Measurements from ENCODE around the gene PLEKHM3.

PLEKHM3 gene

DNA sequence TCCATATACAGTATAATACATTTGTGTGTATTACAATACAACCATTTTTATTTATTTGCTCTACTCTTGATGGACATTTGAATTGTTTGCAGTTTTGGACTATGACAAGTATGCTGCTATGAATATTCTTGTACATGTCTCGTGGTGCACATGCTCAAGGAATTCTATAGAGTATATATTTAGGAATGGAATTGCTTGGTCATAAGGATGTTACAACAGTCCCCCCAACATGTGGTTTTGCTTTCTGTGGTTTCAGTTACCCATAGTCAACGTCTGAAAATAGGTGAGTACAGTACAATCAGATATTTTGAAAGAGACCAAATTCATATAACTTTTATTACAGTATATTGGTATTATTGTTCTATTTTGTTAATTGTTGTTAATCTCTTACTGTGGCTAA, 24.1 kb upstream of the PLEKHM3 start:
- H3K27me3 ChIP-seq (ENCODE audit: control insufficient read depth, insufficient read depth, low read length): no peaks in the 10 kb centered on the region
- no peaks in the 10 kb centered on the region for H3K9me3 ChIP-seq (ENCODE audit: control insufficient read depth, low read depth, low read length)
- H3K36me3 ChIP-seq (ENCODE audit: control insufficient read depth, low read depth, low read length): no peaks in the 10 kb centered on the region
- H3K9ac ChIP-seq (ENCODE audit: low read length): no peak overlapping the region
- H3K4me1 ChIP-seq (ENCODE audit: control insufficient read depth, low read depth, low read length): peaks cover under 1% of the 10 kb centered on the region
- no peak overlapping the region for H3K4me3 ChIP-seq (ENCODE audit: low read length)
- H3K27ac ChIP-seq (ENCODE audit: low read length): no peak overlapping the region

DNA sequence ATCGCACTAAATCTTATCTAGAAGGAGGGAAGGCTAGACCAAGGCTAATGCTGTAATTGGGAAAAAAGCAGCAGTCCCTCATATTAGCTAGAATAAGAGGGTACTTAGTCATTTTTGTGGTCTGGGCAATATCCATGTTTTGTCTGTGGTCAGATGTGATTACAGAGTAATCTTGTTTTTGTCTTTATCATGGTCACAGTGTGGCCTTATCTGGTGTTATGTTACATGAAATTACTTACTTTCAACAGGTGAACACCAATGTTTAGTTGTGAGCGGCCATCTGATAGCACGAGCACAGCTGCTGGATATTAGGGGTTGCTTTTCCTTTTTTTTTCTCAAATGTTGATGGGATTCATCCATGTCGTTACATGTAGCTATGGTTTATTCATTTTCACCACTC, 23.7 kb upstream of the PLEKHM3 start:
- H3K9me3 ChIP-seq (ENCODE audit: control insufficient read depth, low read depth, low read length): no peaks in the 10 kb centered on the region
- no peak overlapping the region for H3K27ac ChIP-seq (ENCODE audit: low read length)
- H3K9ac ChIP-seq (ENCODE audit: low read length): no peak overlapping the region
- no peak overlapping the region for H3K4me3 ChIP-seq (ENCODE audit: low read length)
- H3K36me3 ChIP-seq (ENCODE audit: control insufficient read depth, low read depth, low read length): no peaks in the 10 kb centered on the region
- peaks cover 4% of the 10 kb centered on the region for H3K4me1 ChIP-seq (ENCODE audit: control insufficient read depth, low read depth, low read length)
- H3K27me3 ChIP-seq (ENCODE audit: control insufficient read depth, insufficient read depth, low read length): no peaks in the 10 kb centered on the region

DNA sequence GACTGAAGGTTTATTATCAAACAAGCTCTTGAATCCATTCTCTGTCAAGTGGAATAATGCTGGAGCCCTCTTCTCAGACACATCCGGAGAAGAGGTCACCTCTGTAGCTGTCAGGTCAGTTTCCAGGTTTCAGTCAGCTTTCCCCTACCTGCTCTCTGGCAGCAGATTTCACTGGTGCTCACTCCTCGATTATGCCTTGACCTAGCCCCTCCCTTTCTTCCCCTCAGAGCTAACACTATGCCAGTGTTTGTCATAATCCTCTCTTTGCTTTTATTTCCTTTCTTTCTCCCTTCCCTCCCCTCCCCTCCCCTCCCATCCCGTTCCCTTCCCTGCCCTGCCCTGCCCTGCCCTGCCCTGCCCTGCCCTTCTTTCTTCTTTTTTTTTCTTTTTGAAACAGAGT, 22.5 kb upstream of the PLEKHM3 start:
- Histone ChIP-seq H3K36me3 (ENCODE audit: control insufficient read depth, low read depth, low read length) (no peaks in the 10 kb centered on the region), H3K9ac (ENCODE audit: low read length) (no peak overlapping the region), H3K27ac (ENCODE audit: low read length) (no peak overlapping the region), H3K9me3 (ENCODE audit: control insufficient read depth, low read depth, low read length) (no peaks in the 10 kb centered on the region), H3K27me3 (ENCODE audit: control insufficient read depth, insufficient read depth, low read length) (peaks cover 4% of the 10 kb centered on the region), H3K4me3 (ENCODE audit: low read length) (no peak overlapping the region), H3K4me1 (ENCODE audit: control insufficient read depth, low read depth, low read length) (peaks cover 8% of the 10 kb centered on the region)

DNA sequence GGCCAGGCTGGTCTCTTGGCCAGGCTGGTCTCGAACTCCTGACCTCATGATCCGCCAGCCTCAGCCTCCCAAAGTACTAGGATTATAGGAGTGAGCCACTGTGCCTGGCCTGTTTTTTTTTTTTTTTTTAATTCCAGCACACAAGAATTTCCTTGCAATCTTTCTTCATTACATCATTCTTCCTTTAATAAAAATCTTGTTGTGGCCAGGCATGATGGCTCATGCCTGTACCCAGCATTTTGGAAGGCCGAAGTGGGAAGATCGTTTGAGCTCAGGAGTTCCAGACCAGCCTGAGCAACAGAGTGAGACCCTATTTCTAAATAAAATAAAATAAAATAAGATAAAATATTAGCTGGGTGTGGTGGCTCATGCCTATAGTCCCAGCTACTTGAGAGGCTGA, 21.4 kb upstream of the PLEKHM3 start:
- Histone ChIP-seq H3K36me3 (ENCODE audit: control insufficient read depth, low read depth, low read length) (no peaks in the 10 kb centered on the region), H3K4me1 (ENCODE audit: control insufficient read depth, low read depth, low read length) (peaks cover 10% of the 10 kb centered on the region), H3K9me3 (ENCODE audit: control insufficient read depth, low read depth, low read length) (no peaks in the 10 kb centered on the region), H3K9ac (ENCODE audit: low read length) (no peak overlapping the region), H3K4me3 (ENCODE audit: low read length) (no peak overlapping the region), H3K27ac (ENCODE audit: low read length) (no peak overlapping the region), H3K27me3 (ENCODE audit: control insufficient read depth, insufficient read depth, low read length) (peaks cover 6% of the 10 kb centered on the region)

DNA sequence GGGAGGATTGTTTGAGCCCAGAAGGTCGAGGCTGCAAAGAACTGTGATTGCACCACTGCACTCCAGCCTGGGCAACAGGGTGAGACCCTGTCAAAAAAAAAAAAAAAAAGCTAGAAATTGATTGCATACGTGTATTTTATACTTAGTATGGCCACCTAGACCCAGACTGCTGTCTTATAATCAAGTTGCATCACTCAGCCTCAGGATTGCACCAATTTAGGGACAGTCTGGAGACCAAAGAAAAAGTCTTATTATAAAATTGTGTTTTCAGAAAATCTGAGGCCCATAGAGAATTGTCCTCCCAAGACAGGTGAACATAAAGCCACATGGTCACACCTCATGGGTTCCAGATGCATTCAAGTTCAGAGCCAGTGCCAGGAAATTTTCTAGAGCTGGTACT, 17.1 kb upstream of the PLEKHM3 start:
- no peaks in the 10 kb centered on the region for H3K9me3 ChIP-seq (ENCODE audit: control insufficient read depth, low read depth, low read length)
- no peaks in the 10 kb centered on the region for H3K36me3 ChIP-seq (ENCODE audit: control insufficient read depth, low read depth, low read length)
- H3K27ac ChIP-seq (ENCODE audit: low read length): no peak overlapping the region
- H3K4me1 ChIP-seq (ENCODE audit: control insufficient read depth, low read depth, low read length): peaks cover 10% of the 10 kb centered on the region
- no peak overlapping the region for H3K4me3 ChIP-seq (ENCODE audit: low read length)
- H3K27me3 ChIP-seq (ENCODE audit: control insufficient read depth, insufficient read depth, low read length): peaks cover 6% of the 10 kb centered on the region
- no peak overlapping the region for H3K9ac ChIP-seq (ENCODE audit: low read length)

DNA sequence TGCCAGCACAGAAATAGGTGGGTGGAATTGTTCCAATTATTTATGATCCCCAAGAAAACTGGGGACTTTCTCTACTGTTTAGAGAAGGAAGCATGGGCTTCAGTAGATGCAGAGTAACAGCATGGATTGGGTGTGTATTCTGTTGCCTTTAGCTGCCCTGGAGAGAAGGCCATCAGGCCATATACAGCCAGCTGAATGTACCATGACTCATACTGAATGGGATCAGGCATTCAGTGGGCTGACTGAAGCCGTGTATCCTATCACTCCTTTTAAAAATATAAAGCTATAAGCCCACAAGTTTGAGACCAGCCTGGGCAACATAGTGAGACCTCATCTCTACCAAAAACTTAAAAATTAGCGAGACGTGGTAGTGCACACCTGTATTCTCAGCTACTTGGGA, 16.7 kb upstream of the PLEKHM3 start:
- H3K9me3 ChIP-seq (ENCODE audit: control insufficient read depth, low read depth, low read length): no peaks in the 10 kb centered on the region
- peaks cover 6% of the 10 kb centered on the region for H3K27me3 ChIP-seq (ENCODE audit: control insufficient read depth, insufficient read depth, low read length)
- H3K4me1 ChIP-seq (ENCODE audit: control insufficient read depth, low read depth, low read length): peaks cover 10% of the 10 kb centered on the region
- no peak overlapping the region for H3K27ac ChIP-seq (ENCODE audit: low read length)
- no peak overlapping the region for H3K4me3 ChIP-seq (ENCODE audit: low read length)
- H3K9ac ChIP-seq (ENCODE audit: low read length): no peak overlapping the region
- H3K36me3 ChIP-seq (ENCODE audit: control insufficient read depth, low read depth, low read length): no peaks in the 10 kb centered on the region

DNA sequence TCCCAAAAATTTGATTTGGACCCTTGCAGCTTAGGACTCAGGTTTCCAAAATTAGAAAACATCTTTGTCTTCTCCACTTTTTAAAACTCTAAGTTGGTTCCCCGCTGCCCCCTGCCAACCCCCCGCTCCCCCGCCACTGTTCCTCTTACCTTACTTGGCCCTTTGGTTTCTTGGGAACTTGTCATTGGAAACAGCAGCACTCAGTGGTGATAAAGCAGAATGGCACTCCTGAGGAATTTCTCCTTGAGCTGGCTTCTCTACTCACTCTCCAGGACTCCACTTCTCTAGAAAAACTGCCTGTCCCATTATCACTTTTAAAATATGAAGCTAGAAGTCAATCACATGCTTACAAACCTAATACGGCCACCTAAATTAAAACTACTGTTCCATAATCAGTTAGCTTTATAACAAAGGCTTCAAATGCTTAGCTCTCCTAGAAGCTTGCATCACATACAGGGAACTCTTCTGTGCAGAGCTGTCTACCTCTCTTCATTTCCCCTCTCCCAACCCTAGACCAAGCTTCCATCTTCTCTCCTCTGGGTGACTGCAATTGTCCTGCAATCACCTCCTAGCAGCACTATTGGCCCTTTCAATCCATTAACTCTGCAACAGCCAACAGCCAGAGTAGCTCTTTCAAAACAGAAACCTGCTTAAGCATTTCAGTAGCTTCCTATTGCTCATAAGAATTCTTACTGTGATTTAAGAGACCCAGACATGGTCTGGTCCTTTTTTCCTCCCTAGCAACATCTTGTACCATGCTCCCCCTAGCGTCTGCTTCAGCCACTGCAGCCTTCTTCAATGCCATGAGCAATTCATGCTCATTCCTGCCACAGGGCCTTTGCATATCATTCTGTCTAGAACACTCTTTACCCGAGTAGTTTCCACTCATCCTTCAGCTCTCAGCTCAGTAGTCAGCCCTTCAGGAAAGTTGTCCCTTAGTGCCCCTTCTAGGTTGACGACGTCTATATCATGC, 15.2 kb upstream of the PLEKHM3 start:
- Histone ChIP-seq H3K27me3 (ENCODE audit: control insufficient read depth, insufficient read depth, low read length) (peaks cover 6% of the 10 kb centered on the region), H3K36me3 (ENCODE audit: control insufficient read depth, low read depth, low read length) (no peaks in the 10 kb centered on the region), H3K4me3 (ENCODE audit: low read length) (no peak overlapping the region), H3K27ac (ENCODE audit: low read length) (no peak overlapping the region), H3K9me3 (ENCODE audit: control insufficient read depth, low read depth, low read length) (no peaks in the 10 kb centered on the region), H3K4me1 (ENCODE audit: control insufficient read depth, low read depth, low read length) (peaks cover 10% of the 10 kb centered on the region), H3K9ac (ENCODE audit: low read length) (no peak overlapping the region)

DNA sequence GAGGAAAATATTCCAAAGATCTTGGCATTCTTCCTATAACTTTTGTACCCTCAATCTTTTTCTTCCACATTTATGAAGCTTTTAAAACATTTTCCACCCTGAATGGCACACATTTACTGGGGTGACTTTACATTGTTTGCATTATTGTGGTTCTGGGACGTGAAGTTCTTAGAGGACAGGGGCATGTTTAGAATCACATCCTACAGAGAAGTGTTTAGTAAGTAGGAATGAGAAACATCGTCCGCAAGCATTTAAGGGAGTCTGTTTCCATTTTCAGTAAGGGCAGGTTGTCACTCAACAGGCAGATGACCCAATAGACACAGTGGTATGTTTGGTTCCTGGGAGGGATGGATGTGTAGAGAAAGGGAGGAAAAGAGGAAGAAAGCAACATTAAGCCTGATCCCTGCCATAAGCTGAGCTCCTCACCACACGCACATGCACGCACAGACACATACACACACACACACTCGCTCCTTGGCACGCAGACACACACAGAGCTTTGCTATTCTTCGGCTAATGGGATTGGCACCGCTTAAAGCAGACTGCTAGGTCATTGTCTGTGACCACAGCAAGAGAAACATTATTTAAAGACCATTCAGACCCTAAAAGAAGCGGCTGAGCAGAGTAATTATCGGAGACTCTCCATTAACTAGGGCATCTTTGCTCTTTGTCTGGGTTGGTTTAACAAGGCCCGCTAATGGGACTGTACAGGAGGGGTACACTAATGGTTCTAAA, 14.2 kb upstream of the PLEKHM3 start:
- H3K36me3 ChIP-seq (ENCODE audit: control insufficient read depth, low read depth, low read length): no peaks in the 10 kb centered on the region
- no peak overlapping the region for H3K9ac ChIP-seq (ENCODE audit: low read length)
- peaks cover 6% of the 10 kb centered on the region for H3K27me3 ChIP-seq (ENCODE audit: control insufficient read depth, insufficient read depth, low read length)
- H3K9me3 ChIP-seq (ENCODE audit: control insufficient read depth, low read depth, low read length): no peaks in the 10 kb centered on the region
- peaks cover 10% of the 10 kb centered on the region for H3K4me1 ChIP-seq (ENCODE audit: control insufficient read depth, low read depth, low read length)
- no peak overlapping the region for H3K27ac ChIP-seq (ENCODE audit: low read length)
- H3K4me3 ChIP-seq (ENCODE audit: low read length): no peak overlapping the region

DNA sequence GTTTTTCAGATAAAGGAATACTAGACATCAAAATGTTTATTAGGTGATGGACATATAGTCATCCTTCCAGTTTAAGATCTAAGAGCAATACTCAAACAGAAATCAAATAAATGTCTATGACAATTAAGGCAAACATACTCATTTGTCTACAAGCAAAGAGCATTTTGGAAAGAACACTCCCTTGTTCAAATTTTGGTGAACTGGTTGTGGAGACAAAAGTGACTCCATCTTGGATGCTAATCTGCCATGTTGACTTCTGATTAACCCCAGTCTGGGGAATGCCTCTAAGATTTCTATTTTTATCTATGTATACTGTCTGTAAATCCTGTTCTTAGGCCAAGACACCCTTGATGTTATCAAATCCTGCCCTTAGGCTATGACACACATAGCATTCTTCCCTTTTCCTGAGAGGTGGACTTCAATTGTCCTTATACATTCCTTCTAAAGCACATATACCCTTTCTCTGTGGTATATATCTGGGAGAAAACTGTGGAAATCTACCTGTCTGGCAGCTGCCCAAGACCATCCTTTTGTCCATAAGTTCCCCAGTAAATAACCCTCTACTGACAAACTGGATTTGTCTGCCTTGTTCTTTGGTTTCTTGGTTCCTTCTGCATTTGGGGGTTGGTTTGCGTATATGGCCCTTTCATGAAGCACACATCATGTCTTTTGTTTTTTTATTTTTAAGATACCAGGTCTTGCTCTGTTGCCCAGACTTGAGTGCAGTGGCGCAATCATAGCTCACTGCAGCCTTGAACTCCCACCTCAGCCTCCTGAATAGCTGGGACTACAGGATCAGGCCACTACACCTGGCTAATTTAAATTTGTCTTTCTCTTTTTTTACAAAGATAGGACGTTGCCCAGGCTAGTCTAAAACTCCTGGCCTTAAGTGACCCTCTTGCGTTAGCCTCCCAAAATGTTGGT, 12.5 kb upstream of the PLEKHM3 start:
- Histone ChIP-seq H3K4me3 (ENCODE audit: low read length) (no peak overlapping the region), H3K36me3 (ENCODE audit: control insufficient read depth, low read depth, low read length) (no peaks in the 10 kb centered on the region), H3K4me1 (ENCODE audit: control insufficient read depth, low read depth, low read length) (peaks cover 1% of the 10 kb centered on the region), H3K9ac (ENCODE audit: low read length) (no peak overlapping the region), H3K9me3 (ENCODE audit: control insufficient read depth, low read depth, low read length) (no peaks in the 10 kb centered on the region), H3K27ac (ENCODE audit: low read length) (no peak overlapping the region), H3K27me3 (ENCODE audit: control insufficient read depth, insufficient read depth, low read length) (peaks cover 2% of the 10 kb centered on the region)

DNA sequence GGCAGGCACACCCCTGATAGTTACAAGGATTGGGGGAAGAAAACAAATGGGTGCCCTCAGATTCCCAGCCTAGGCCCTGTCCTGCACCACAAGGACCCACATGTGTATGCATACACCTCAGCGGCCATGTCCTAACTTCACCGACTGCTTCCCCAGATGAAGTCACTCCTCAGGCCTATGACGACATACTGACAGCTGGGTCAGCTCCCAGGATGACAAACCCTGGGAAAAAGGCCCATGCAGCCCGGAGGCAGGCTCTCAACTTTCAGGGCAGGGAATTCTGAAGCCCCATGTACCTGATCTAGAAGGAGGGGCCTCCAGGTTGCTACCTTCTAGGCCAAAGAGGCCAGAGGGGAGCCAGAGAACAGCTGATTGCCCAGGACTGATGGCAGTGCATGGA, 11.0 kb upstream of the PLEKHM3 start:
- Histone ChIP-seq H3K36me3 (ENCODE audit: control insufficient read depth, low read depth, low read length) (no peaks in the 10 kb centered on the region), H3K27me3 (ENCODE audit: control insufficient read depth, insufficient read depth, low read length) (no peaks in the 10 kb centered on the region), H3K9ac (ENCODE audit: low read length) (no peak overlapping the region), H3K4me1 (ENCODE audit: control insufficient read depth, low read depth, low read length) (no peaks in the 10 kb centered on the region), H3K27ac (ENCODE audit: low read length) (no peak overlapping the region), H3K9me3 (ENCODE audit: control insufficient read depth, low read depth, low read length) (no peaks in the 10 kb centered on the region), H3K4me3 (ENCODE audit: low read length) (no peak overlapping the region)

DNA sequence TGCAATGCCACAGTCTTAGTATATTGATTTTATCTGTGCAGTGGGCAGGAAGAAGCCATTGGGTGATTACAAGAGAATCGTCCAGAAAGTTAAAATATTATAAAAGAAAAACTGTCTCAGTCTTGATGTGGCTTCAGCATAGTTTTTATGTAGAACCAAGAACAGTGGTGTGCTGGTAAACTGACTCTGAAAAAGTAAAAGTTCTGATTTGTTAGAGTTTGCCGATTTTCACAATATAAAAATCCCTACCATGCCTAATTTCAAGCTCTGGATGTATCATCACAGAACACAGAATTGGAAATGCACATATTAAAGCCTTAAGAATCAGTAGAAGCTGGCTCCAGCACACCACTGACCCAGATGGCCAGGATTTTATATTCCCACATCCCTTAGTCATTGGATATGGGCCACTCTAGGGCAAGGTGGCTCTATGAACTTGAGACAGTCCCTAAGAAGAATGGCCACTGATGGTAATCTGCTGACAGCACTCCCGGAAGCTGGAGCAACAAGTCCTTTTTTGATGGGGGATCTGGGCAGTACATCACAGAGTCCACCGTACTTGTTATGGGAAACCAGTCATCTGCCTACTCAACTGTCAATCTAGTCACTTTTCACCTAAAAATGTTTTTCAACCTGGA, 9.3 kb upstream of the PLEKHM3 start:
- Histone ChIP-seq H3K4me1 (ENCODE audit: control insufficient read depth, low read depth, low read length) (no peaks in the 10 kb centered on the region), H3K27me3 (ENCODE audit: control insufficient read depth, insufficient read depth, low read length) (no peaks in the 10 kb centered on the region), H3K27ac (ENCODE audit: low read length) (no peak overlapping the region), H3K4me3 (ENCODE audit: low read length) (no peak overlapping the region), H3K9ac (ENCODE audit: low read length) (no peak overlapping the region), H3K9me3 (ENCODE audit: control insufficient read depth, low read depth, low read length) (no peaks in the 10 kb centered on the region), H3K36me3 (ENCODE audit: control insufficient read depth, low read depth, low read length) (no peaks in the 10 kb centered on the region)
